Stimulated activated CD8-positive, alpha-beta memory T cell treated with anti-CD3 and anti-CD28 coated beads, Interleukin-7, amount 100 ng/mL, for 1 hour (primary cell): ENCODE data around the gene UBD.

Experiments used
- DNase-seq, 2 donors: peaks; one replicate each; pipeline ENCODE4 v3.0.0-alpha.2; 2020; ENCODE audit warnings: low read depth in 2 of 2

Gene UBD

GRCh38 chr6:29559524-29560287 is at the start of gene UBD:
UBD (minus strand) TSS chr6:29559732; CDS start chr6:29559701, 31 bp downstream.
- no peak for DNase-seq

DNA sequence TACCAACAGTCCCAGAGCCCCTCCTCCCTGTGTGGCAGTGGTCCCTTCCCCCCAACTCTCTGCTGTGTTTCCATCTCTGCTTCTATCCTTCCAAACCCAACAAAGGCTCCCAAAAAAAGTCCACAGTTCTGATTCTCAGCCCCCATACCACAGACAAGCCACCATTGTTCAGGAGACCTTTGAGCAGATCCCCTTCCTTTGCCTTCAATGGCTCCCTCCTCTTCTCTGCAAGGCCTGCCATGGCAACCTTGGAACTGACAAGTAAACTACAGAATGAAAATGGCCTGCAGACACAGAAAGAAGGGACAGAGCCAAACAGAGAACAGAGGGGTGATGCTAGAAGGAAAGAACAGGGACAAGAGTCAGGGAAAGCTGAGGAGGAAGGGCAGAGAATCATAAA is 48.6 kb upstream of the UBD start:
- no peak for DNase-seq

DNA sequence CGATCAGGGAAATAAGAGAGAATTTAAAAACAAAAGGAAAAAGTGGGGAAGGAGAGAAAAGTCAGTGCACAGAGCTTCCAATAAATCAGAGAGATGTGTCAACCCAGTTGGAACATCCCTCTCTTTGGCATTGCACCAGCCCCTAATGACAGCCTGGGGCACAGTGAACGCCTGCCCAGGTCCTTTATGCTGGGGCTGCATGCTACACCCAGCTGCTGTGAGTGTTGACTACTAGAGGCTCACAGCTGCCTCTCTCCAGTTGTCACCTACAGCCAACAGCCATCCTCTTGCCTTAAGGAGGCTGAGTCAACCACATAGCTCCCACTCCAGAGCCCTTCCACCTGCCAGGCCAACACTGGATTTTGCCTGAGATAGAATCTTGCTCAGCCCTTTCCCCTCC is 44.4 kb upstream of the UBD start:
- no peak for DNase-seq

- no peak for DNase-seq
Observed at GRCh38 chr6:29603456-29603855, 43.9 kb upstream of the UBD start.

DNA sequence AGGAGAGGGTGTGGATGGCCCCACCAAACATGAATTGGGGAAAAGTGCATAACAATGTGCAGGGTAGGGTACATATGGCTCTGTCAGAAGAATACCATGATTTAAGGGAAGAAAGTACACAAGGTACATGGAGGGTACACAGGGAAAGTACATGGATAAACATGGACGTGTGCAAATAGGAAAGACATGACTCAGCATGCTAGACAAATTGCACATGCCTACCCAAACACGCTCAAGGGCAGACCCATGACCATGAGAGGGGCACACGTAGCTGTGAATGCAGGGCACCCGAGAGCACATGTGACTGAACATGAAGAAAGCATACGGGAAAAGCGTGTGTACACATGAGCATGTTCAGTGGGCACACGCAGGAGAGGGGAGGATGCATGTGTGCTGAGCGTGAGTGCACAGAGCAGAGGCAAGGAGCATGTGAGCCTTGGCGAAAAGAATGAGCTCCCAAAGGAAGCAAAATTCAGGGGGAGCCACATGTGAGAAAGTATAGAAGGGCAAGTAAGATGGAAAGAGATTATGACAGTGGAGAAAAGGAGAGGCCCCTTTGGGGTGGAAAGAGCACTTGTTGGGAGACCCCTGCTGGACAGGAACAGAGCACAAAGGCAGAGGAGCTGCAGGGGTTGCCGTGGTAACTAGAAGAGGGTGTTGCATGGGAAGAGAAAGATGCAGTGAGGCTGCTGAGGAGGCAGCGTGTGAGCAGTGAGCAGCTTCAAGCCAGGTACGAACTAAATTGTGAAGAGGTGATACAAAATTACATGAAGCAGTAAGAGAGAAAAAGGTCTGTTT is 43.2 kb upstream of the UBD start:
- DNase-seq, result no peak

GRCh38 chr6:29598172-29598747 is 38.7 kb upstream of the UBD start:
- DNase-seq, result no peak

DNA sequence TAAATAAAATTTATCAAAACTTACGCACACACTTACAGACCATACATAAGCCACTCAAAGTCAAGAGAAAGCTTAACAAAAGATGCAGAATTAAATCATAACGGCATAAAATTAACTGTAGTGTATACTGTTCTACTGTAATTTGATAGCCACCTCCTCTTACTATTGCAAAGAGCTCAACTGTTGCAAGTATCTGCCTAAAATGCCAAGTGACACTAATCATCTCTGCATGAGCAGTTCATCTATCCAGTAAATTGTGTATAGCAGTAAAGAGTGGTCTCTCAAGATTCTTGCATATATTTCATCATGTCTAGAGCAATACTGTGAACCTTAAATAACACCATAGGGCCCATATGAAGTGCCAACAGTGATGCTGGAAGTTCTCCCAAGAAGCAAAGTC is 37.7 kb upstream of the UBD start:
- no peak for DNase-seq

DNA sequence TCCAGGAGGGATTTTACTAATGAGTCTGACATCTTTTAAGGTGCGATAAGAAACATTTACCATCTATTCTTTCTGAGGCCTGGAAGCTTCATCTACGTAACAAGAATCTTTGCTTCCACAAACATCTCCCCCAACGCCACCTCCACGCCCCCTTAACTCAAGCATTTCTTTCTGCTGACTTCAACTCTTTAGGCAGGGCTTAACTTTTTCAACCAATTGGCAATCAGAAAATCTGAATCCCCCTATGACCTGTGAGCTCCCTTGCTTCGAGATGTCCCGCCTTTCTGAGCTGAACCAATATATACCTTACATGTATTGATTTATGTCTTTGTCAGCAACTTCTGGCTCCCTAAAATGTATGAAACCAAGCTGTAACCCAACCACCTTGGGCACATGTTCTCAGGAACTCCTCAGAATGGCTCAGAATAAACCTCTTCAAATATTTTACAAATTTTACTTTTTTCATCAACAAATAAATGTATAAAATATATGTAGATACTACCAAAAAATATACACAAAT is 36.9 kb upstream of the UBD start:
- no peak for DNase-seq

DNA sequence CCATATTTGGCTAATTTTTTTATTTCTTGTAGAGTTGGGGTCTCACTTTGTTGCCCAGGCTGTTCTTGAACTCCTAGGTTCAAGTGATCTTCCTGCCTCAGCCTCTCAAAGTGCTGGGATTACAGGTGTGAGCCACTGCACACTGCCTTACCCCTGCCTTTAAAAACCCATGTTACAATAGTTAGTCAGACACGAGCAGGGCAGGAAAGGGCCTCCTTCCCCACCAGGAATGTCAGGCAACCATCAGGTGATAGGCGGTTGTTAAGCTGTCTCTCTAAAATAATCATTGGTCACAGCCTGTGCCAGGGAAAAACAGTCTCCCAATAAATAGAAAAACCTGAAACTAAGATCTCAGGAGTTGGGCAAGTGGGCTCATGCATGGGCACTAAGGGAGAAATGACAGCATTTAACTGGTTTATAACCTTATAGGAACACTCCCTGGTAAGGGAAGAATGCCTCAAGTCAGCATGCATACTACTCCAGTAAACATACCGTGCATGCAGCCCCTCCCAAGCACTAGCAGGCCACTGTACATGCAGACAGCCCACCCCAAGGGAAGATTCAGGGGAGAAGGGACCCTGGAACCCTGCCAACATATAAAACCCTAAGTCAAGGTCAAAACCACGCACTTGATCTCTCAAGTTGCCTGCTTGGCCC is 33.8 kb upstream of the UBD start:
- no peak for DNase-seq

- DNase-seq, result no peak
Observed at GRCh38 chr6:29591677-29592076, 32.1 kb upstream of the UBD start.

- DNase-seq, result no peak
Observed at GRCh38 chr6:29590218-29590808, 30.8 kb upstream of the UBD start.

- peak; percentile 7 to 8 for DNase-seq
Observed at GRCh38 chr6:29589423-29590048, 30.0 kb upstream of the UBD start.

GRCh38 chr6:29584821-29585220 is 25.3 kb upstream of the UBD start, which contains the start of gene OR2H2:
OR2H2 (plus strand) TSS chr6:29585121; CDS start chr6:29587945, 2,824 bp downstream.
- DNase-seq, result no peak

- DNase-seq, result no peak
Observed at GRCh38 chr6:29577544-29577943, 18.0 kb upstream of the UBD start.

DNA sequence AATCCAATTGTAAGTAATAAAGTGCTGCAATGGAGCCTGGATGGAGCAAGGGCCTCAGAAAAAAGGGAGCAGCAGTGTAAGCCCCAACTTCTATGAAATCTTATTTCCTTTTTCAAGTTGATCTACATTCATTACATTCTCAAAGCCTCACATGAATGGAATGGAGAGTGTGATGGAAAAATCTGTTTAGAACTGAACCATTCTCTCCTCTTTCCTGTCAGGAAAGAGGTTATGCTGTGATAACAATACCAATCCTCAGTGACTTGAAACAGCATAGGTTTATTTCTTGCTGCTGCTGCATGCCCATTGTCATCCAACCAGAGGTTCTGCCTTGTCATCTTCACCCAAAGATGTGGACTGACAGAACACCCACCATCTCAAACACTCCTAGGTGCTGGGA is 16.5 kb upstream of the UBD start:
- DNase-seq, result no peak

- DNase-seq, result no peak
Observed at GRCh38 chr6:29567991-29568390, 8.5 kb upstream of the UBD start.

- DNase-seq, result no peak
Observed at GRCh38 chr6:29567541-29567940, 8.0 kb upstream of the UBD start.

- DNase-seq, result no peak
Observed at GRCh38 chr6:29566856-29567255, 7.3 kb upstream of the UBD start.

- no peak for DNase-seq
Observed at GRCh38 chr6:29564875-29565274, 5.3 kb upstream of the UBD start.

DNA sequence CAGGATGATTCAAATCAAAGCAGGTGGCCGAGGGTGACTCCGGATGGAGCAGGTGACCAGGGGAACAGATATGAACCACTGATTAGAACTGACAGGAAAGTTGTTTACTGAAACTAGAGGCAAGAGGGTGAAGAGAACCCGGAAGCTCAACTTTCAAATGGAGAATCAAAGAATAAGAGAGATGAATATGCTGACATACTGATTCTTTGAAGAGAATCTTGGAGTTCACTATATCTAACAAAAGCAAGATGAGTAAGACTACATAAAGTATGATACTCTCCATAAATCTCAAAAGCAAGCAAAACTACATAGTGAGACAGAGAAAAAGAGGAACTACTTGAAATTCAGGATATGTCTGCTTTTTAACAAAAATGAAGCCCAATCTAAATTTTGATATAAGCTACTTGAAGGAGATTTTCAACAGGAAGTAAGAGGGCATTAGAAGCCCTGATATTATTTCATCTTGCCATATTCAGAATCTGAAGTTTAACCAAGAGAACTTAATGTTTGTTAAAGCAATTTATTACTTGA is 4.0 kb upstream of the UBD start:
- DNase-seq, result no peak
